ENCODE data around the gene TIMP2. TPM values are rescaled to one million over a fixed set of nuclear protein-coding genes. Genes with fewer than 3 reads are reported as not detected.

Gene TIMP2
- total and polyA plus RNA-seq, 2 of the 4 experiments (the other 2 are of a cell fraction): 43.9 to 416 TPM

DNA sequence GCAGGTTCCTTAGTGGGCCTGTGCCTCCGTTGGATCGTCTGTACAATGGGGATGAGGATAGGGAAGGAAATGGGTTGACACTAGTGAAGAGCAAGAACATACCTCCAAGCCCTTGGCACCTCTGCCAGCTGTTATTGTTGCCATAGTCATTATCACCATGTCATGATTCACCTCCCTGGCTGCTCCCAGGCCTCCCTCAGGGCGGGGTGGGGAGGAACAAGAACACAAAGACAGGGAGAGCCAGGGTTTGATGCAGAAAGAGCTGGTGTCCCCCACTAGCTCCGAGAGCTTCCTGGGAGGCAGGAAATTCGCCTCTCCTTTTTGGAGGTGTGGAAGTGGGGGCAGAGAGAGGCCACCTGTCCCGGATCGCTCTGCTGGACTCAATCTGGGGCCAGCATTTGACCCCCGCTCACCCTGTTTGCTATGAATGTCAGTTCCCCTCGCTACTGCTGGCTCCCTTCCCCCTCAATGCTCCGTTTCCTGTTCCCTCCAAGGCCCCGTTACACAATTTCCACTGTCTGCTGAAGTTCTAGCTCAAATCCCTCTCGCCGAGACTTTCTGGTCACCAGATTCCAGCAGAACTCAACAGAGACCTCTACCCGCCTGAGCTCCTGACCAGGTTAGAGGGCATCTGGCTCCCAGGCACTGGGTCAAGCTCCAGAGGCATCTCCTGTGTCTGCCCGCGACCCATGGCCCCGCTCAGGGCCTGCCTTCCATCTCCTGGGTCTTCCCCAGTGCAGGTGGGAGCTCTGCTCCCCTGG lies 9.1 kb downstream of the TIMP2 start:
- DNase-seq (no peak), ATAC-seq (ENCODE audit: low read depth) (peak; percentile 36; the same call in 1 of the 2 replicates)
- H3K36me3 ChIP-seq (ENCODE audit: control insufficient read depth, insufficient read depth, low read length): peaks cover 15% of the 10 kb centered on the region; the same call in 1 of the 2 replicates
- H3K27ac ChIP-seq (ENCODE audit: insufficient read depth, low read length): peak overlapping the region; percentile 42
- peaks cover 12 to 79% of the 10 kb centered on the region in 2 experiments for H3K79me1 ChIP-seq (ENCODE audit: low read depth in 1 of 2, low read length in 2 of 2)
- H2AK5ac ChIP-seq (ENCODE audit: low read depth, low read length): no peak overlapping the region; the same call in 1 of the 2 replicates
- H4K8ac ChIP-seq (ENCODE audit: low read depth in 2 of 2, low read length in 2 of 2): no peak overlapping the region
- TF ChIP-seq ELK1 (IDR thresholded peaks at IDR 0.05; ENCODE audit: borderline replicate concordance, low read depth, low read length) (no peak), CHD1 (IDR thresholded peaks at IDR 0.05; ENCODE audit: low read depth, low read length) (no peak), FOS (IDR thresholded peaks at IDR 0.05; ENCODE audit: low read depth, low read length) (no peak), CTCF (conservative IDR thresholded peaks at IDR 0.05; ENCODE audit: low read depth, low read length) (no peak), POLR2A (IDR thresholded peaks at IDR 0.05; ENCODE audit: low read depth, low read length) (no peak), NFE2L2 (IDR thresholded peaks at IDR 0.05; ENCODE audit: low read depth, low read length) (no peak), RFX5 (IDR thresholded peaks at IDR 0.05; ENCODE audit: low read depth, low read length) (no peak), SMC3 (IDR thresholded peaks at IDR 0.05; ENCODE audit: low read depth, low read length) (no peak), RCOR1 (IDR thresholded peaks at IDR 0.05; ENCODE audit: insufficient replicate concordance, low read length) (no peak), BHLHE40 (IDR thresholded peaks at IDR 0.05; ENCODE audit: low read depth, low read length) (no peak), MXI1 (IDR thresholded peaks at IDR 0.05; ENCODE audit: borderline replicate concordance, low read depth, low read length) (no peak), MAFK (IDR thresholded peaks at IDR 0.05; ENCODE audit: low read depth, low read length) (no peak)
- TF ChIP-seq, protein P1, sequence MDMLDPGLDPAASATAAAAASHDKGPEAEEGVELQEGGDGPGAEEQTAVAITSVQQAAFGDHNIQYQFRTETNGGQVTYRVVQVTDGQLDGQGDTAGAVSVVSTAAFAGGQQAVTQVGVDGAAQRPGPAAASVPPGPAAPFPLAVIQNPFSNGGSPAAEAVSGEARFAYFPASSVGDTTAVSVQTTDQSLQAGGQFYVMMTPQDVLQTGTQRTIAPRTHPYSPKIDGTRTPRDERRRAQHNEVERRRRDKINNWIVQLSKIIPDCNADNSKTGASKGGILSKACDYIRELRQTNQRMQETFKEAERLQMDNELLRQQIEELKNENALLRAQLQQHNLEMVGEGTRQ (IDR thresholded peaks at IDR 0.05; ENCODE audit: low read depth, low read length): no peak
- peak overlapping the region; percentile 74; the same call in 1 of the 2 replicates for H3K23ac ChIP-seq (ENCODE audit: low read depth, low read length)
- no TSS peak for BruUV-seq (replicated peaks)
- WGBS, 2 experiments (ENCODE audit: extremely low coverage in 2 of 2, insufficient read length in 1 of 2): 86% methylated on average over 4 of the region's 17 CpGs; no CpG with 5 or more reads in 1 of the 2 experiments
- peak overlapping the region; percentile 50; the same call in 1 of the 2 replicates for H3K4ac ChIP-seq (ENCODE audit: low read depth, low read length)
- no peak overlapping the region for H3K18ac ChIP-seq (ENCODE audit: low read depth, low read length)
- intact Hi-C loops (cut with micrococcal nuclease) (no loop called here), in situ Hi-C loops (cut with MboI; ENCODE audit: low sequenced_read_pairs) (no loop called here), dilution Hi-C loops (cut with HindIII; ENCODE audit: low sequenced_read_pairs, unreplicated experiment) (no loop called here)
- H3K14ac ChIP-seq (replicated peaks; ENCODE audit: low read depth, low read length): peak overlapping the region; percentile 21; the same call in 1 of the 2 replicates
- no peaks in the 10 kb centered on the region for H3K9me3 ChIP-seq (ENCODE audit: control insufficient read depth, insufficient read depth, low read length)
- no peak overlapping the region for H2BK120ac ChIP-seq (ENCODE audit: low read depth, low read length)
- ChIA-PET CTCF (interaction anchor here (0.5 to 0.8 kb wide), 2 partner anchors 28 to 50 kb away, joined by 6 read pairs; no protein-coding TSS in a partner anchor), POLR2A (ENCODE audit: unreplicated experiment) (no interaction called here)
- 0 out of 2 replicates have a peak overlapping the region, but pooled peaks have one; percentile 14 for H3K4me2 ChIP-seq (ENCODE audit: low read depth, low read length)
- H4K91ac ChIP-seq (ENCODE audit: insufficient read depth, low read depth, low read length): no peak overlapping the region
- H4K5ac ChIP-seq (ENCODE audit: low read depth, low read length): no peak overlapping the region
- H3K56ac ChIP-seq (ENCODE audit: extremely low read depth, insufficient read depth, low read length): no peak overlapping the region
- no peaks in the 10 kb centered on the region for H3K27me3 ChIP-seq (ENCODE audit: control insufficient read depth, insufficient read depth, low read length)
- peak overlapping the region; percentile 54 for H2BK5ac ChIP-seq (ENCODE audit: low read depth, low read length, poor library complexity, severe bottlenecking)
- H2AK9ac ChIP-seq (replicated peaks; ENCODE audit: low read depth, low read length, poor library complexity): peak overlapping the region; percentile 75
- H2BK20ac ChIP-seq (ENCODE audit: low read depth, low read length): no peak overlapping the region
- no peak overlapping the region for H2BK15ac ChIP-seq (ENCODE audit: low read depth, low read length)
- 0 out of 2 replicates have a peak overlapping the region, but pooled peaks have one; percentile 1 for H3K9ac ChIP-seq (ENCODE audit: low read depth, low read length)
- peaks cover 91% of the 10 kb centered on the region for H4K20me1 ChIP-seq (ENCODE audit: insufficient read depth, low read length)
- H2AFZ ChIP-seq (replicated peaks; ENCODE audit: low read length, poor library complexity): peak overlapping the region; percentile 53
- no peak overlapping the region for H3K4me3 ChIP-seq (ENCODE audit: insufficient read depth, low read depth, low read length)
- H3K9me1 ChIP-seq (ENCODE audit: insufficient read depth, low read length): peaks cover 44% of the 10 kb centered on the region
- H3K4me1 ChIP-seq (ENCODE audit: control insufficient read depth, insufficient read depth, low read length): peaks cover 30% of the 10 kb centered on the region
